ENCODE results near the gene SKAP2. TPM values are rescaled to one million over a fixed set of nuclear protein-coding genes. Genes with fewer than 3 reads are reported as not detected.
A peak's percentile ranks its signal among the peaks of the same experiment; 100 is the strongest.

SKAP2 gene
- total RNA-seq, 1 donor from 2014 or later: 22.2 TPM

- no peak for ATAC-seq
These were observed 121.2 kb downstream of the SKAP2 start for GRCh38 chr7:26743205-26743604.

GRCh38 chr7:26735976-26736600, 128.3 kb downstream of the SKAP2 start:
- no peak for ATAC-seq

GRCh38 chr7:26729150-26729775, 135.1 kb downstream of the SKAP2 start:
- no peak for ATAC-seq

GRCh38 chr7:26726051-26726450, 138.3 kb downstream of the SKAP2 start:
- ATAC-seq: no peak

- no peak for ATAC-seq
These were observed 139.6 kb downstream of the SKAP2 start for GRCh38 chr7:26724795-26725194.

- no peak for ATAC-seq
These were observed 141.3 kb downstream of the SKAP2 start for GRCh38 chr7:26723129-26723528.

- ATAC-seq: no peak
These were observed 142.9 kb downstream of the SKAP2 start for GRCh38 chr7:26721450-26721849.

GRCh38 chr7:26718063-26718462, 146.3 kb downstream of the SKAP2 start:
- ATAC-seq: no peak

- ATAC-seq: no peak
These were observed 150.0 kb downstream of the SKAP2 start for GRCh38 chr7:26714438-26714837.

- no peak for ATAC-seq
These were observed 150.4 kb downstream of the SKAP2 start for GRCh38 chr7:26714006-26714405.

- ATAC-seq: peak; percentile 83
These were observed 155.0 kb downstream of the SKAP2 start for GRCh38 chr7:26709210-26709990.

GRCh38 chr7:26705567-26705966, 158.8 kb downstream of the SKAP2 start:
- ATAC-seq: no peak

- ATAC-seq: no peak
These were observed 159.6 kb downstream of the SKAP2 start for GRCh38 chr7:26704786-26705185.

- ATAC-seq: no peak
These were observed 160.4 kb downstream of the SKAP2 start for GRCh38 chr7:26704036-26704435.

GRCh38 chr7:26700893-26701292, 163.5 kb downstream of the SKAP2 start:
- no peak for ATAC-seq

- no peak for ATAC-seq
These were observed 164.0 kb downstream of the SKAP2 start for GRCh38 chr7:26700386-26700785.

GRCh38 chr7:26699766-26700165, 164.6 kb downstream of the SKAP2 start:
- no peak for ATAC-seq

- ATAC-seq: no peak
These were observed 165.6 kb downstream of the SKAP2 start for GRCh38 chr7:26698806-26699205.

GRCh38 chr7:26698194-26698593, 166.2 kb downstream of the SKAP2 start:
- no peak for ATAC-seq

GRCh38 chr7:26696978-26697377, 167.4 kb downstream of the SKAP2 start:
- no peak for ATAC-seq

GRCh38 chr7:26696161-26696560, 168.2 kb downstream of the SKAP2 start:
- no peak for ATAC-seq

- ATAC-seq: no peak
These were observed 169.7 kb downstream of the SKAP2 start for GRCh38 chr7:26694713-26695112.

- no peak for ATAC-seq
These were observed 170.2 kb downstream of the SKAP2 start for GRCh38 chr7:26694141-26694540.

GRCh38 chr7:26691886-26692285, 172.5 kb downstream of the SKAP2 start:
- no peak for ATAC-seq

All from esophagus mucosa (tissue), 1 donor.